GM23338 (cell line): ENCODE measurements around the gene STK16. TPM values are rescaled to one million over a fixed set of nuclear protein-coding genes. Genes with fewer than 3 reads are reported as not detected.
A peak's percentile ranks its signal among the peaks of the same experiment; 100 is the strongest.

Experiments used
- ATAC-seq: fragments of 200-7000 bp; cut with Tn5 transposase; 3 replicates; pipeline ENCODE4 v1.9.1; 2020
- DNase-seq: peaks from one replicate; pipeline ENCODE4 v3.0.0-alpha.2; 2015; ENCODE audit warnings: low spot score
- H2AFZ ChIP-seq: fragments of 200-600 bp; sonication (generic); 2 replicates; pipeline ENCODE4 v1.8.0; 2016; ENCODE audit warnings: antibody characterized with exemption, mild to moderate bottlenecking, moderate library complexity
- H3F3A ChIP-seq: fragments of 200-600 bp; sonication (generic); replicated peaks from 2 replicates; pipeline ENCODE4 v1.8.0; 2017; ENCODE audit warnings: antibody characterized with exemption, mixed run types, low read depth
- H3K27ac ChIP-seq: fragments of 200-600 bp; sonication (generic); 2 replicates; pipeline ENCODE4 v1.6.1; 2016; ENCODE audit warnings: low read depth
- H3K27me3 ChIP-seq: fragments of 200-600 bp; sonication (generic); 2 replicates; pipeline ENCODE4 v1.8.0; 2016; ENCODE audit warnings: mild to moderate bottlenecking, mixed run types, moderate library complexity; ENCODE audit not compliant: insufficient read depth
- H3K36me3 ChIP-seq: fragments of 200-600 bp; sonication (generic); 2 replicates; pipeline ENCODE4 v1.8.0; 2016; ENCODE audit warnings: mild to moderate bottlenecking; ENCODE audit not compliant: insufficient read depth
- H3K4me1 ChIP-seq: fragments of 200-600 bp; sonication (generic); 2 replicates; pipeline ENCODE4 v1.8.0; 2016; ENCODE audit warnings: mild to moderate bottlenecking, moderate library complexity; ENCODE audit not compliant: insufficient read depth
- H3K4me2 ChIP-seq: fragments of 200-600 bp; sonication (generic); 2 replicates; pipeline ENCODE4 v1.7.1; 2017; ENCODE audit warnings: mixed run types
- H3K4me3 ChIP-seq: fragments of 200-600 bp; sonication (generic); 2 replicates; pipeline ENCODE4 v1.6.1; 2016; ENCODE audit warnings: mixed run types
- H3K79me2 ChIP-seq: fragments of 200-600 bp; sonication (generic); replicated peaks from 2 replicates; pipeline ENCODE4 v1.8.0; 2017; ENCODE audit warnings: mild to moderate bottlenecking; ENCODE audit not compliant: insufficient read depth
- H3K9me2 ChIP-seq: fragments of 200-600 bp; sonication (generic); 2 replicates; pipeline ENCODE4 v1.8.0; 2017; ENCODE audit not compliant: insufficient read depth
- H4K20me1 ChIP-seq: fragments of 200-600 bp; sonication (generic); replicated peaks from 2 replicates; pipeline ENCODE4 v1.8.0; 2017; ENCODE audit warnings: mild to moderate bottlenecking; ENCODE audit not compliant: insufficient read depth
- H3K27ac Mint-ChIP-seq: 2 replicates; pipeline ENCODE4 v1.8.0; 2020; ENCODE audit warnings: inconsistent platforms, mild to moderate bottlenecking, moderate library complexity, mixed read lengths
- H3K27me3 Mint-ChIP-seq: 3 replicates; pipeline ENCODE4 v1.8.0; 2022; ENCODE audit warnings: low read depth, mild to moderate bottlenecking, moderate library complexity, mixed read lengths, inconsistent platforms; ENCODE audit not compliant: insufficient read depth, poor library complexity
- H3K36me3 Mint-ChIP-seq: 3 replicates; pipeline ENCODE4 v1.8.0; 2021; ENCODE audit warnings: low read depth, mild to moderate bottlenecking, inconsistent platforms, moderate library complexity, mixed read lengths
- H3K4me1 Mint-ChIP-seq: 3 replicates; pipeline ENCODE4 v1.8.0; 2020; ENCODE audit warnings: mild to moderate bottlenecking, inconsistent platforms, mixed read lengths
- H3K4me3 Mint-ChIP-seq: 3 replicates; pipeline ENCODE4 v1.8.0; 2021; ENCODE audit warnings: moderate library complexity, mild to moderate bottlenecking, inconsistent platforms, mixed read lengths
- H3K9me3 Mint-ChIP-seq: 3 replicates; pipeline ENCODE4 v1.8.0; 2020; ENCODE audit warnings: moderate library complexity, mild to moderate bottlenecking, inconsistent platforms, mixed read lengths
- CREB1 ChIP-seq: fragments of 250-450 bp; sonication (Bioruptor Pico); IDR thresholded peaks from 2 replicates; pipeline ENCODE4 v1.5.0; 2020; ENCODE audit warnings: low read depth, mild to moderate bottlenecking, moderate library complexity
- ETS1 ChIP-seq: IDR thresholded peaks from 2 replicates; pipeline ENCODE4 v1.6.1; 2016; ENCODE audit warnings: antibody characterized with exemption
- EZH2 ChIP-seq: fragments of 200-600 bp; sonication (generic); IDR thresholded peaks from one replicate; pipeline ENCODE4 v1.8.0; 2017; ENCODE audit warnings: antibody characterized with exemption, mild to moderate bottlenecking, low read depth; ENCODE audit not compliant: unreplicated experiment
- EZH2phosphoT487 ChIP-seq: fragments of 200-600 bp; sonication (generic); IDR thresholded peaks from one replicate; pipeline ENCODE4 v1.8.1; 2018; ENCODE audit warnings: antibody characterized with exemption; ENCODE audit not compliant: unreplicated experiment
- JUNB ChIP-seq: IDR thresholded peaks from one replicate; pipeline ENCODE4 v1.6.1; 2016; ENCODE audit warnings: antibody characterized with exemption; ENCODE audit not compliant: unreplicated experiment
- NANOG ChIP-seq: IDR thresholded peaks from 2 replicates; pipeline ENCODE4 v1.6.1; 2016; ENCODE audit warnings: antibody characterized with exemption, borderline replicate concordance
- POLR2AphosphoS5 ChIP-seq: IDR thresholded peaks from 2 replicates; pipeline ENCODE4 v1.6.1; 2016; ENCODE audit warnings: antibody characterized with exemption, low read depth
- ZNF462 ChIP-seq: fragments of 250-450 bp; sonication (Bioruptor Pico); IDR thresholded peaks from 2 replicates; pipeline ENCODE4 v1.5.0; 2020; ENCODE audit warnings: mild to moderate bottlenecking, moderate library complexity
- polyA plus RNA-seq: library from polyadenylated mRNA; unstranded; fragments of >200 nt; fragmentation: Nextera tagmentation; extraction: Ambion mirVana; gene quantifications from 2 replicates; pipeline ENCODE4 v1.2.1, GENCODE V29; 2016
- total RNA-seq: library from RNA; depleted of rRNA; stranded (reverse); fragments of >200 nt; shearing (Covaris generic); gene quantifications from 2 replicates; pipeline ENCODE4 v1.2.3, GENCODE V29; 2014

The STK16 gene
- total and polyA plus RNA-seq, 2 experiments from 2014 or later = 3.1 to 17.0 TPM

- no peak overlapping the region for H3K4me3 ChIP-seq
Observed at GRCh38 chr2:219250049-219250781, 4.9 kb downstream of the STK16 start.

More at GRCh38 chr2:219250049-219250781, 4.9 kb downstream of the STK16 start:
- no peak overlapping the region for H2AFZ ChIP-seq
- peaks cover 11% of the 10 kb centered on the region for H3K4me1 ChIP-seq
- H3K9me2 ChIP-seq = no peaks in the 10 kb centered on the region
- TF ChIP-seq JUNB (no peak), POLR2AphosphoS5 (no peak), EZH2phosphoT487 (no peak), EZH2 (no peak), NANOG (no peak), ZNF462 (CRISPR knock-in tag) (no peak), CREB1 (CRISPR knock-in tag) (no peak), ETS1 (no peak)
- H3F3A ChIP-seq = no peaks in the 10 kb centered on the region; the same call in 1 of the 2 replicates
- 0 out of 3 replicates have a peak overlapping the region, but pooled peaks have one; percentile 18 for H3K4me3 Mint-ChIP-seq
- 0 out of 2 replicates have a peak, but pooled peaks cover 4% of the 10 kb centered on the region for H3K79me2 ChIP-seq
- H3K4me2 ChIP-seq = no peak overlapping the region
- no peak overlapping the region for H3K27ac ChIP-seq
- no peaks in the 10 kb centered on the region for H3K9me3 Mint-ChIP-seq
- no peak for DNase-seq
- no peaks in the 10 kb centered on the region for H4K20me1 ChIP-seq
- peaks cover 3% of the 10 kb centered on the region; the same call in 1 of the 2 replicates for H3K36me3 ChIP-seq
- ATAC-seq = no peak
- H3K27me3 Mint-ChIP-seq = peaks cover 29% of the 10 kb centered on the region
- H3K27ac Mint-ChIP-seq = peak overlapping the region; percentile 75; the same call in 1 of the 2 replicates
- peaks cover 44% of the 10 kb centered on the region for H3K36me3 Mint-ChIP-seq
- peaks cover 49% of the 10 kb centered on the region for H3K4me1 Mint-ChIP-seq
- H3K27me3 ChIP-seq = peaks cover 29% of the 10 kb centered on the region
